Subcutaneous abdominal adipose tissue (tissue), 5 donors: ENCODE measurements around the gene PKHD1.
"Not testable (repeated sequence)": the region's sequence is repeated elsewhere in the genome, so short reads cannot be mapped to it uniquely, and the experiment has no call there.

Source experiments
- H3K27ac ChIP-seq: one replicate; pipeline ENCODE4 v1.7.0; 2013; ENCODE audit warnings: low read depth, mild to moderate bottlenecking, inconsistent platforms, low read length, moderate library complexity
- H3K27me3 ChIP-seq, 5 donors: one replicate each; pipeline ENCODE4 v1.7.0; 2013; ENCODE audit warnings: low read length in 5 of 5, inconsistent platforms in 1 of 5; ENCODE audit not compliant: control insufficient read depth in 5 of 5, insufficient read depth in 4 of 5
- H3K36me3 ChIP-seq, 5 donors: one replicate each; pipeline ENCODE4 v1.7.0; 2013; ENCODE audit warnings: low read length in 5 of 5; ENCODE audit not compliant: control insufficient read depth in 5 of 5, insufficient read depth in 5 of 5
- H3K4me1 ChIP-seq, 5 donors: one replicate each; pipeline ENCODE4 v1.7.0; 2013; ENCODE audit warnings: low read length in 5 of 5, mild to moderate bottlenecking in 3 of 5, moderate library complexity in 1 of 5; ENCODE audit not compliant: control insufficient read depth in 5 of 5, insufficient read depth in 5 of 5
- H3K4me3 ChIP-seq, 5 donors: one replicate each; pipeline ENCODE4 v1.7.0; 2013; ENCODE audit warnings: low read length in 5 of 5, low read depth in 1 of 5
- H3K9ac ChIP-seq, 5 donors: one replicate each; pipeline ENCODE4 v1.7.0; 2013; ENCODE audit warnings: low read length in 5 of 5, mild to moderate bottlenecking in 4 of 5, moderate library complexity in 3 of 5
- H3K9me3 ChIP-seq, 5 donors: one replicate each; pipeline ENCODE4 v1.7.0; 2013; ENCODE audit warnings: low read length in 5 of 5; ENCODE audit not compliant: control insufficient read depth in 5 of 5
- donor health status: healthy.
- donor health status: healthy.
- donor health status: healthy.
- donor health status: healthy.
- donor health status: healthy.

Gene PKHD1

DNA sequence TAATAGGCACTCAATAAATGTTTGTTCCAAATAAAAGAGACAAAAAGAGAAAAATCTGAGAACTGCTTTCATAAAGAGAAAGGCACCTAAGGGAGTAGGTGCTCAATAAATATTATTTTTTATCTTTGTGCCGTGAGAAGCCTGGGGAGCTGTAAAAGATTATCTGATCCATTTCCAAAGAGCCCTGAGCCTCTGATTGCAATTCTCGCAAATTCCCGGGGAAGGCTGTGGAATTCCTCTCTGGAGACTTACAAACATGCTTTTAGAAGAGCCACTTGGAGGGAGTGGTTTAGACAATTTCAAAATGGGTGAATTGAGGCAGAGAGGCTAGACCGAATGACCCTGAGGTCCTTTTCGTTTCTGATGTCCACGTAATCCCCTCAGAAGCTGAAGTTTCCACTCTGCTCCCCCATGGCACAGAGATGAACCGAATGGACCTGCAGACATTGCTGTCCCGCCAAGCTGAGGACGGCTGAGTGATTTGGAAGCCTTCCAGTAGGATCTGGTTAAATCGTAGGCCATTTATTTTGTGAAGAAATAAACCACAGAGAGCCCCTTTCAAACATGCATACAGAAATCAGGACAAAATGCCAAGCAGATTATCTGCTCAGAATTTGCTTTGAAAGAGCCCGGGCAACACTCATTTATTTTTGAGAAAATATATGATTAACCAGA, 77.8 kb downstream of the PKHD1 start:
- Histone ChIP-seq H3K36me3 (no peaks in the 10 kb centered on the region), H3K27ac (no peak overlapping the region), H3K9ac (no peak overlapping the region), H3K9me3 (no peaks in the 10 kb centered on the region), H3K4me1 (no peaks in the 10 kb centered on the region), H3K27me3 (peaks cover 0 to 8% (median 0%) of the 10 kb centered on the region in 5 donors), H3K4me3 (no peak overlapping the region)

DNA sequence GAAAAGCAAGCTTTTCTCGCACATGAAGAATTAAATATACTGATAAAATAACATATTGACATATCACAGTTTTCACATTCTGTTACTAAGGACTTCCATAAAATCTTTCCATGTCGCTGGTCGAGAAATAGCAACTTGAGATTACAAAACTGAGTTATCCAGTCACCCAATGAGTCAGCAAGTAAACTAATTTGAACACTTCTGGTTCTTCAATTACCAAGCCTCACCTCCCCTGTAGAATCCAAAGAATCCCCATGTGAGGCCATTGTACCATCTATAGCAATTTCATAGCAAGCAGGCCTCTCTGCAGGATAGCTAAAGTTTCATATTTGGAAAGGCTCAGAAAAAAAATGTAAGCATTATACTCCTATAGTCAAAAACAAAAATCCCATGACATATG, 87.3 kb downstream of the PKHD1 start:
- no peaks in the 10 kb centered on the region for H3K36me3 ChIP-seq
- H3K4me3 ChIP-seq: no peak overlapping the region
- no peak overlapping the region for H3K9ac ChIP-seq
- no peaks in the 10 kb centered on the region for H3K4me1 ChIP-seq
- H3K9me3 ChIP-seq: peaks cover 0 to 3% (median 0%) of the 10 kb centered on the region in 5 donors
- peaks cover 0 to 5% (median 0%) of the 10 kb centered on the region in 5 donors for H3K27me3 ChIP-seq
- no peak overlapping the region for H3K27ac ChIP-seq

DNA sequence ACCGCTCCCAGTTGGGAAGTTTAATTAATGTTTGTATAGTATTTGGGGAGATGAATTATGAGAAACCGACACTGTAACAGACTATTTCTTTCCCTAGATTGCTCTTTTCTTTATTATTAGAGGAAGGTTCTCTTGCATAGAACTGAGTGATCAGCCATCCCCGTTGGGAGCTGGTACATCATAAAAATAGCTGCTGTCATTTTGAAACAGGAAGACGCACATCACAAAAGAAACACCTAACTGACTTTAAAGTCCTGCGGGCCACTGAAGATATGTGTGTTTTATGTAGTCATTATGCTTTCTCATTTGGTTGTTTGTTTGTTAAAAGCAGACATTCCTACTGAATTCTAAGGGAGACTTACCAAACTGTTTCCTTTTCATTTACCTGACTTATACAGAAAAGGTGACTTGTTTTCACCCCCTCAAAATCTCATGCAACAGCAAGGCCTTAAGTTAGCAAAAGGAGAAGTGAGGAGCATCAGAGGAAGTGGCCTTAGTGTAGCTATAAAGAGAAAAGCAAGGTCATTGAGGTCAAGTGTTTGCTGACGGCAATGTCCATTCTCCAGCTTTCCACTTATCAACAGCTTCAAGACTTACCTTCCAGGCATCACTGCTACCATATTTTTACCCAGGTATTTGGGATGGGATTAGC, 91.0 kb downstream of the PKHD1 start:
- no peak overlapping the region for H3K27ac ChIP-seq
- no peaks in the 10 kb centered on the region for H3K4me1 ChIP-seq
- peaks cover 0 to 5% (median 0%) of the 10 kb centered on the region in 5 donors for H3K27me3 ChIP-seq
- no peaks in the 10 kb centered on the region for H3K36me3 ChIP-seq
- no peak overlapping the region for H3K4me3 ChIP-seq
- H3K9me3 ChIP-seq: peaks cover 0 to 3% (median 0%) of the 10 kb centered on the region in 5 donors
- H3K9ac ChIP-seq: no peak overlapping the region

DNA sequence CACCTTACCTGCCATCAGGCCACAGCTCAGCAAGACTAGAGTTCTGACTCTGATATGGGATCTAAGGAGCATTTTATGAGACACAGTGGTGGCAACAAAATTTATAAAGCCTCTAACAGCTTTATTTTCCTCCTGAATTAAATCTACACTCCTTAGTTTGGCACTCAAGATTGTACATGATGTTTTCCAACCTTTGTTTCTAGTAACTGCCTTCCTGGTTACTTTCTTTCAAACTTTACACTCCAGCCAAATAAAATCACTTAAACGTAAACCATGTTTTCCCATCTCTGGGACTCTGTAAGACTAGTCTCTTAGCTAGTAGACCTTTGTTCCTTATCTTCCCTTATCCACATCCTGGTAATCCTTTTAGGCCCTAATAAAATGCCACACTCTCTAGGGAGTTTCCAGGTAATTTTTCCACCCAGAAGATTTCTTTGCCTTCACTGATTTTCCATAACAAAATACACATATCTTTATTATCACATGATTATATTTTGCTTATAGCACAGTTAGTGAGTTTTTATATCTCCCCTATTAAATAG, 92.1 kb downstream of the PKHD1 start:
- Histone ChIP-seq H3K4me3 (no peak overlapping the region), H3K9ac (no peak overlapping the region), H3K36me3 (no peaks in the 10 kb centered on the region), H3K27me3 (peaks cover 0 to 5% (median 0%) of the 10 kb centered on the region in 5 donors), H3K9me3 (peaks cover 0 to 3% (median 0%) of the 10 kb centered on the region in 5 donors), H3K4me1 (no peaks in the 10 kb centered on the region), H3K27ac (no peak overlapping the region)

DNA sequence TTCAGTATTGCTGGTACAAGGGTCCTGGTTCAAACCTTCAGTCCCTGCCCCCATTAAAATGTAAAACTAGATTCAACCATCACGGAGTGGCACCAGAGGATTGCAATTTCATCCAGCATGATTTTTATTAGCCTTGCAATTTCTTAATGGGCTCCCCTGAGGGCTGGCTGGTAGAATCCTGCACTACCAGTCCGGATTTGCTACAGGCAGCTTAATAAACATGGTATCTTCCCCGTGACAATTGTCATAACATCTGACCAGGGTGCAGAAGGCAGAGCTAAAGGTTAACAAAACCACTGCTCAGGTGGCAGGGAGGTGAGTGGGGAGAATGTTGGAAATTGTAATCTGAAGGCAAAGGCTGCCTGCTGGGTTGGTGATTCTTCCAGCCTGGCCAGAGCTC, 94.5 kb downstream of the PKHD1 start:
- no peaks in the 10 kb centered on the region for H3K4me1 ChIP-seq
- peaks cover 0 to 2% (median 0%) of the 10 kb centered on the region in 5 donors for H3K9me3 ChIP-seq
- no peak overlapping the region for H3K9ac ChIP-seq
- no peaks in the 10 kb centered on the region for H3K36me3 ChIP-seq
- peaks cover 0 to 5% (median 0%) of the 10 kb centered on the region in 5 donors for H3K27me3 ChIP-seq
- H3K27ac ChIP-seq: no peak overlapping the region
- no peak overlapping the region for H3K4me3 ChIP-seq

DNA sequence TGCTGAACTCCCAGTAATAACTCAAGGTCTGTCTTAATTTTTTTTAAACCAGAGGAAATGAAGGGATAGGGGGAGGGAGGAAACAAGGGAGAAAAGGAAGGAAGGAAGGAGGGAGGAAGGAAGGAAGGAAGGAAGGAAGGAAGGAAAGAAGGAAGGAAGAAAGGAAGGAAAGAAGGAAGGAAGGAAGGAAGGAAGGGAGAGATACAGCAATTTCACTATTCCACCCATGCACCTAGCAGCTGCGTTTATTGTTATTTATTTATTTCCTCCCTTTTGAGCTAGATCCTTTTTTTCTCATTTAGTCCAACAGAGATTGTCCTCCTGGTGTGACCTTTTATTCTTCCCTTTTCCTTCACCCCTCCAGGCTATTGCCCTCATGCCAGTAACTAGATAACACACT, 97.6 kb downstream of the PKHD1 start:
- no peaks in the 10 kb centered on the region for H3K4me1 ChIP-seq
- no peak overlapping the region for H3K4me3 ChIP-seq
- H3K27ac ChIP-seq: no peak overlapping the region
- H3K9me3 ChIP-seq: peaks cover 0 to 2% (median 0%) of the 10 kb centered on the region in 5 donors
- no peaks in the 10 kb centered on the region for H3K36me3 ChIP-seq
- H3K9ac ChIP-seq: no peak overlapping the region
- H3K27me3 ChIP-seq: peaks cover 0 to 3% (median 0%) of the 10 kb centered on the region in 5 donors

DNA sequence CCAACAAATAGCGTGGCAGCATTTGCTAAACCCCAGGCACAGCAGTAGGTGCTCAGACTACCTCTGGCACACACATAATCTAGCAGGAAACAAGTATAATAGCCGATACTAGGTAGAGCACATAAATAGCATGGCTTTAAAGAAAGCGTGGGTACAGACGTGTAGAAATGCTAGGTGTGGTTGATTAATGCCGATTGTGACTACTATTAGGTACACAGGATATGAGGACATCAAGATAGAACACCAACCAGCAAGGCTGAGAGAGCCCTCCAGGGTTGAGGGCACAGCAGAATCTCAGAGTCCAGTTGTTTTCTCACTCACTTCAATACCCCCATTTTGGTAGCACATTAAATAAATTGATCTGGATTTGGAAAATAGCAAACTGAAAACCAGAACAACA, 100.5 kb downstream of the PKHD1 start:
- no peak overlapping the region for H3K9ac ChIP-seq
- H3K4me3 ChIP-seq: no peak overlapping the region
- peaks cover 0 to 2% (median 0%) of the 10 kb centered on the region in 5 donors for H3K9me3 ChIP-seq
- no peak overlapping the region for H3K27ac ChIP-seq
- no peaks in the 10 kb centered on the region for H3K36me3 ChIP-seq
- no peaks in the 10 kb centered on the region for H3K27me3 ChIP-seq
- no peaks in the 10 kb centered on the region for H3K4me1 ChIP-seq

DNA sequence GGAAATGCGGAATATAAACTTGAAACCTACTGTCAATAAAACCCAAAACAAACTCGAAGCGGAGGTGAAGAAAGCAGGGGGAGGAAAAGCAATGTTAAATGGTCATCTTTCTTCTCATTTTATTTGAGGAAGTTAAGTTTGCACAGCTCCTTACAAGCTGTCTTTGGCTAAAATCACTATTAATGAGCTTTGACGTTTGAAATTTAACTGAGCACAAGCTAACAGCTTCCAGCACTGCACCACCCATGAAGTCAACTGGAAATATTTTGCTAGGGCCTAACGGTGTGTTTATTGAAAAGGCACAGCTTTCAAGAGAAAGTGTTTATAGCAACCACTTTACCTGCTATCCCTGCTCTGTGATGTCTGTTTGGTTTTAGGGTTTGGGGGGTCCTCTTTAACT, 103.8 kb downstream of the PKHD1 start:
- H3K27me3 ChIP-seq: no peaks in the 10 kb centered on the region
- no peaks in the 10 kb centered on the region for H3K4me1 ChIP-seq
- H3K9me3 ChIP-seq: no peaks in the 10 kb centered on the region
- no peak overlapping the region for H3K27ac ChIP-seq
- H3K9ac ChIP-seq: no peak overlapping the region
- H3K36me3 ChIP-seq: no peaks in the 10 kb centered on the region
- no peak overlapping the region for H3K4me3 ChIP-seq

DNA sequence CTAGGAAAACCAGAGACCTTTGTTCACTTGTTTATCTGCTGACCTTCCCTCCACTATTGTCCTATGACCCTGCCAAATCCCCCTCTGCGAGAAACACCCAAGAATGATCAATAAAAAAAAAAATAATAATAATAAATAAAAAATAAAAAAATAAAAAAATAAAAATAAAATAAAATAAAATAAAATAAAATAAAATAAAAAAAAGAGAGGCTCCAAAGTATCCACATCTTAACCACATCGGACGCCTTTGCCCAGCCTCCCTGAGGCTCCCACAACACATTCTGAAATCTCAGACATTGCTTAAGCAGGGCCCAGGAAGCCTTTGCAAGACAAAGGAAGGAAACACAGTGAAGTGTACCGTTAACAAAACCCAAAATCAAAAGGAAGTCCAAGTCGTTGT, 104.7 kb downstream of the PKHD1 start:
- not testable (repeated sequence) for H3K9ac ChIP-seq, H3K9me3 ChIP-seq

DNA sequence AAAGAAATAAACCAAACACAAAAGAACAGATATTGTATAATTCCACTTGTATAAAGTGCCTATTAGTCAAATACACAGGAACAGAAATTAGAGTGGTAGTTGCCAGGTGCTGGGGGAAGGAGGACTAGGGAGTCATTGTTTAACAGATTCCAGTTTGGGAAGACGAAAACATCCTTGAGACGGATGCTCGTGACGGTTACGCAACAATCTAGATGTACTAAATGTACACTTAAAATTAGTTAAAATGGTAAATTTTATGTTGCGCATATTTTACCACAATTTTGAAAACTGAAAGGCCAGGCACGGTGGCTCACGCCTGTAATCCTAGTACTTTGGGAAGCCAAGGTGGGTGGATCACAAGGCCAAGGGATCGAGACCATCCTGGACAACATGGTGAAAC, 111.0 kb downstream of the PKHD1 start:
- Histone ChIP-seq H3K36me3 (no peaks in the 10 kb centered on the region), H3K9ac (no peak overlapping the region), H3K27me3 (no peaks in the 10 kb centered on the region), H3K4me3 (no peak overlapping the region), H3K9me3 (no peaks in the 10 kb centered on the region), H3K27ac (no peak overlapping the region), H3K4me1 (peaks cover 0 to 2% (median 0%) of the 10 kb centered on the region in 5 donors)

More for the DNA sequence above, 104.7 kb downstream of the PKHD1 start:
- not testable (repeated sequence) for H3K27ac ChIP-seq, H3K4me1 ChIP-seq, H3K4me3 ChIP-seq, H3K27me3 ChIP-seq, H3K36me3 ChIP-seq
